ENCODE data around the gene DDX50.

The DDX50 gene

GRCh38 chr10:68988530-68989316, 87.6 kb downstream of the DDX50 start, which contains the start of gene KIFBP:
TSS of gene KIFBP (plus strand) at chr10:68988803. CDS start at chr10:68988833, 30 bp downstream.
- DNase-seq, result peak; percentile 83

GRCh38 chr10:68989317-68989990, 88.3 kb downstream of the DDX50 start:
- DNase-seq, result no peak

- no peak for DNase-seq
Measured at GRCh38 chr10:68992636-68993440, 91.7 kb downstream of the DDX50 start.

All from NCI-H446 treated with DMSO at 0.1 percent for 48 hours (cell line).